Measurements from ENCODE around the gene RBM26. TPM values are rescaled to one million over a fixed set of nuclear protein-coding genes. Genes with fewer than 3 reads are reported as not detected.

Gene RBM26
- total and polyA plus RNA-seq, 2 donors (not counting 1 experiment from before 2014, with no cell fraction given) = 19.9 to 20.3 TPM

DNA sequence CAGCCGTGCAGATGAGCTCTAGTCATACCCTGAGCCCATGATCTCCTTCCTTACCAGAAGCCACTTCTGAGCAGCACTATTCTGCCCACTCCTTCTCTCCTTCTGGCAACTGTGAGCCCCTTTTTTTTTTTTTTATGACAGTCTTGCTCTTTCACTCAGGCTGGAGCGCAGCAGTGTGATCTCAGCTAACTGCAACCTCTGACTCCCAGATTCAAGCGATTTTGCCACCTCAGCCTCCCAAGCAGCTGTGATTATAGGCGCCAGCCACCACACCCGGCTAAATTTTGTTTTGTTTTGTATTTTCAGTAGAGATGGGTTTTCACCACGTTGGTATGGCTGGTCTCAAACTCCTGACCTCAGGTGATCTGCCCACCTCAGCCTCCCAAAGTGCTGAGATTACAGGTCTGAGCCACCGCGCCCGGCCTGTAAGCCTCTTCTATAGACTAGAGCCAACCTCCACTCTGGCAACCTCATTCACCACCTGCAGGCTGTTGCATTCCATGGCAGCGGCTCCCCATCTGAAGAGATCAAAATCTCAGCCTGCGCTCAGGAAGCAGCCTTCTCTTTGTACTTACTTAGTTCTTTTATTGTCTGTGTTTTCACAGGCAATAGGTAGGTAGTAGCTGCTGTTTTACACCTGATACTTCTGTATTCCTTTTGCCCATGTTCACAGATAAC, 40.1 kb upstream of the RBM26 start:
- no peak overlapping the region for H3K9ac ChIP-seq (ENCODE audit: insufficient read depth, low read length)
- H3K36me3 ChIP-seq (ENCODE audit: control insufficient read depth, insufficient read depth, low read length) = no peaks in the 10 kb centered on the region
- H3K27me3 ChIP-seq (ENCODE audit: control insufficient read depth, insufficient read depth, low read length) = no peaks in the 10 kb centered on the region
- peaks cover under 1% of the 10 kb centered on the region for H3K4me1 ChIP-seq (ENCODE audit: control insufficient read depth, extremely low read depth, insufficient read depth, low read length)
- no peak for TF ChIP-seq EZH2 (IDR thresholded peaks at IDR 0.05; ENCODE audit: low read length, missing control alignments)
- TF ChIP-seq, protein P1, sequence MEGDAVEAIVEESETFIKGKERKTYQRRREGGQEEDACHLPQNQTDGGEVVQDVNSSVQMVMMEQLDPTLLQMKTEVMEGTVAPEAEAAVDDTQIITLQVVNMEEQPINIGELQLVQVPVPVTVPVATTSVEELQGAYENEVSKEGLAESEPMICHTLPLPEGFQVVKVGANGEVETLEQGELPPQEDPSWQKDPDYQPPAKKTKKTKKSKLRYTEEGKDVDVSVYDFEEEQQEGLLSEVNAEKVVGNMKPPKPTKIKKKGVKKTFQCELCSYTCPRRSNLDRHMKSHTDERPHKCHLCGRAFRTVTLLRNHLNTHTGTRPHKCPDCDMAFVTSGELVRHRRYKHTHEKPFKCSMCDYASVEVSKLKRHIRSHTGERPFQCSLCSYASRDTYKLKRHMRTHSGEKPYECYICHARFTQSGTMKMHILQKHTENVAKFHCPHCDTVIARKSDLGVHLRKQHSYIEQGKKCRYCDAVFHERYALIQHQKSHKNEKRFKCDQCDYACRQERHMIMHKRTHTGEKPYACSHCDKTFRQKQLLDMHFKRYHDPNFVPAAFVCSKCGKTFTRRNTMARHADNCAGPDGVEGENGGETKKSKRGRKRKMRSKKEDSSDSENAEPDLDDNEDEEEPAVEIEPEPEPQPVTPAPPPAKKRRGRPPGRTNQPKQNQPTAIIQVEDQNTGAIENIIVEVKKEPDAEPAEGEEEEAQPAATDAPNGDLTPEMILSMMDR (conservative IDR thresholded peaks at IDR 0.05 in 1 of 2, IDR thresholded peaks at IDR 0.05 in 1 of 2; ENCODE audit: low read depth in 1 of 2, low read length in 2 of 2) = no peak
- no peak overlapping the region for H3K4me3 ChIP-seq (replicated peaks in 1 of 4; ENCODE audit: control extremely low read depth in 1 of 4, insufficient read depth in 1 of 4, low read depth in 3 of 4, low read length in 4 of 4)
- no peaks in the 10 kb centered on the region for H4K20me1 ChIP-seq (ENCODE audit: control insufficient read depth, extremely low read depth, insufficient read depth, low read length)
- H3K79me2 ChIP-seq (ENCODE audit: control insufficient read depth, insufficient read depth, low read length) = no peaks in the 10 kb centered on the region
- no peak overlapping the region for H2AFZ ChIP-seq (ENCODE audit: low read length)
- H3K4me2 ChIP-seq (ENCODE audit: extremely low read depth, insufficient read depth, low read length) = no peak overlapping the region
- DNase-seq (ENCODE audit: low read depth in 2 of 2) = no peak
- no peaks in the 10 kb centered on the region for H3K9me3 ChIP-seq (ENCODE audit: control insufficient read depth, insufficient read depth, low read depth, low read length)
- no peak overlapping the region for H3K27ac ChIP-seq (ENCODE audit: insufficient read depth, low read length)

DNA sequence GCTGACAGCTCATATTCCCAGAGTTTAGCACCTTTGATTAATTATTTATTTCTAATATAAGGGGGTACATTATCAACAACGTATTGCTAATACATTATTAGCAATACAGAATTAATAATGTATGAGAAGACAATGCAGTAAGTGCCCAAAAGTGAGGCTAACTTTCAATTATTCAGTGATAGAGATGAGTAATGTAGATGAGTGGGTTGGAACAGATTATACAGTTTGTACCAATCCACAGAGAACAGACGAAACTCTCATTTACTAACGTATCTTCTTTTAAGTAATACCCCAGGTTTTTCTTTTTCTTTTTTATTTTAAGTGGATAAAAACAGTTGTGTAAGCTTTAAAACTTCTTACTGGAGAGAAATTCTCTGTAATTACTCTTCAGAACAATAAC, 36.7 kb upstream of the RBM26 start:
- Histone ChIP-seq H3K4me2 (ENCODE audit: extremely low read depth, insufficient read depth, low read length) (no peak overlapping the region), H3K9ac (ENCODE audit: insufficient read depth, low read length) (no peak overlapping the region), H2AFZ (ENCODE audit: low read length) (no peak overlapping the region), H3K9me3 (ENCODE audit: control insufficient read depth, insufficient read depth, low read depth, low read length) (no peaks in the 10 kb centered on the region), H3K4me3 (replicated peaks in 1 of 4; ENCODE audit: control extremely low read depth in 1 of 4, insufficient read depth in 1 of 4, low read depth in 3 of 4, low read length in 4 of 4) (no peak overlapping the region), H3K27ac (ENCODE audit: insufficient read depth, low read length) (no peak overlapping the region), H3K27me3 (ENCODE audit: control insufficient read depth, insufficient read depth, low read length) (no peaks in the 10 kb centered on the region), H3K79me2 (ENCODE audit: control insufficient read depth, insufficient read depth, low read length) (no peaks in the 10 kb centered on the region), H3K4me1 (ENCODE audit: control insufficient read depth, extremely low read depth, insufficient read depth, low read length) (no peaks in the 10 kb centered on the region), H3K36me3 (ENCODE audit: control insufficient read depth, insufficient read depth, low read length) (no peaks in the 10 kb centered on the region), H4K20me1 (ENCODE audit: control insufficient read depth, extremely low read depth, insufficient read depth, low read length) (no peaks in the 10 kb centered on the region)
- TF ChIP-seq, protein P1 (conservative IDR thresholded peaks at IDR 0.05 in 1 of 2, IDR thresholded peaks at IDR 0.05 in 1 of 2; ENCODE audit: low read depth in 1 of 2, low read length in 2 of 2) = no peak
- TF ChIP-seq EZH2 (IDR thresholded peaks at IDR 0.05; ENCODE audit: low read length, missing control alignments) = no peak
- DNase-seq (ENCODE audit: low read depth in 2 of 2) = no peak

DNA sequence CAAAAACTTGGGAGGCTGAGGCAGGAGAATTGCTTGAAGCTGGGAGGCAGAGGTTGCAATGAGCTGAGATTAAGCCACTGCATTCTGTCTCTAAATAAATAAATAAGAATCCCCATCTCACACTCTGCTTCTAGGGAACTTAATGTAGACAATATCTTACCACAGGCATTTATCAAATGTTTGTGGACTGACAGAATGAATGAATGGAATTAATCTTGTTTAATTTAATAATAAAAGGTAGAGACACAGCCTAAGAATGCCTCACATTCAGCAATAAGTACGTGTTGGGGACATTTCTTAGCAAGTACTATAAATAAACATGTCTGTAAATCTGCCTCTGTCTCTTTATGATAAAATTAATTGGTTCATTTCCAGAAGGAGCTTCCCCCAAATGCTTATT, 36.2 kb upstream of the RBM26 start:
- Histone ChIP-seq H3K36me3 (ENCODE audit: control insufficient read depth, insufficient read depth, low read length) (no peaks in the 10 kb centered on the region), H3K27me3 (ENCODE audit: control insufficient read depth, insufficient read depth, low read length) (no peaks in the 10 kb centered on the region), H3K79me2 (ENCODE audit: control insufficient read depth, insufficient read depth, low read length) (no peaks in the 10 kb centered on the region), H3K4me1 (ENCODE audit: control insufficient read depth, extremely low read depth, insufficient read depth, low read length) (no peaks in the 10 kb centered on the region), H4K20me1 (ENCODE audit: control insufficient read depth, extremely low read depth, insufficient read depth, low read length) (no peaks in the 10 kb centered on the region), H2AFZ (ENCODE audit: low read length) (no peak overlapping the region), H3K27ac (ENCODE audit: insufficient read depth, low read length) (no peak overlapping the region), H3K4me2 (ENCODE audit: extremely low read depth, insufficient read depth, low read length) (no peak overlapping the region), H3K9ac (ENCODE audit: insufficient read depth, low read length) (no peak overlapping the region), H3K4me3 (replicated peaks in 1 of 4; ENCODE audit: control extremely low read depth in 1 of 4, insufficient read depth in 1 of 4, low read depth in 3 of 4, low read length in 4 of 4) (no peak overlapping the region), H3K9me3 (ENCODE audit: control insufficient read depth, insufficient read depth, low read depth, low read length) (no peaks in the 10 kb centered on the region)
- TF ChIP-seq, protein P1 (conservative IDR thresholded peaks at IDR 0.05 in 1 of 2, IDR thresholded peaks at IDR 0.05 in 1 of 2; ENCODE audit: low read depth in 1 of 2, low read length in 2 of 2) = no peak
- TF ChIP-seq EZH2 (IDR thresholded peaks at IDR 0.05; ENCODE audit: low read length, missing control alignments) = no peak
- peak in 1 of 2 donors; percentile 34 for DNase-seq (ENCODE audit: low read depth in 2 of 2)

All from fibroblast of lung (primary cell).